Subcutaneous adipose tissue (tissue), 4 donors: ENCODE results near the gene RAB3A. TPM values are rescaled to one million over a fixed set of nuclear protein-coding genes. Genes with fewer than 3 reads are reported as not detected.

ENCODE experiments used
- CTCF ChIP-seq: fragments of 450-650 bp; IDR thresholded peaks from one replicate; pipeline ENCODE4 v1.5.1; 2016; ENCODE audit warnings: low read depth, mild to moderate bottlenecking, control low read depth, antibody characterized with exemption, moderate library complexity
- total RNA-seq, 4 donors: library from RNA; depleted of rRNA; stranded (reverse); fragments of >200 nt; gene quantifications; one replicate each; pipeline ENCODE4 v1.1.0, GENCODE V29; 2016

The RAB3A gene
- total RNA-seq, 4 donors from 2014 or later = 0.51 TPM; not detected in 3

- TF ChIP-seq CTCF = no peak
These were observed 31.4 kb downstream of the RAB3A start for GRCh38 chr19:18172331-18173053.

GRCh38 chr19:18171605-18172327, 32.1 kb downstream of the RAB3A start:
- no peak for TF ChIP-seq CTCF

- no peak for TF ChIP-seq CTCF
These were observed 33.1 kb downstream of the RAB3A start for GRCh38 chr19:18170714-18171255.

GRCh38 chr19:18168673-18169381, 35.0 kb downstream of the RAB3A start:
- no peak for TF ChIP-seq CTCF

- TF ChIP-seq CTCF = no peak
These were observed 35.7 kb downstream of the RAB3A start for GRCh38 chr19:18167975-18168645.

GRCh38 chr19:18167011-18167410, 36.8 kb downstream of the RAB3A start:
- TF ChIP-seq CTCF = no peak
